HEK293 (cell line): ENCODE data around the gene TAS2R60.

Source experiments
- CTCF ChIA-PET: fragments of 350-600 bp; formaldehyde crosslinking; extraction: SDS; loops from one replicate; lab custom pipeline; 2021; ENCODE audit warnings: antibody characterized with exemption; lab: Yijun Ruan, JAX
- POLR2A ChIA-PET: fragments of 300-600 bp; formaldehyde crosslinking; extraction: SDS; loops from one replicate; lab custom pipeline; 2020; ENCODE audit warnings: antibody characterized with exemption, inconsistent platforms; lab: Yijun Ruan, JAX
- H3K27ac ChIP-seq: fragments of 200-500 bp; sonication (Bioruptor generic); 2 replicates; pipeline ENCODE4 v1.5.1; 2014; ENCODE audit warnings: low read depth, low read length, control low read depth, inconsistent platforms; ENCODE audit errors: extremely low read depth
- H3K36me3 ChIP-seq, 2 experiments: fragments of 200-500 bp in 1 of 2; sonication (Bioruptor generic) in 1 of 2; 1 replicate in 1 of 2; 2 replicates in 1 of 2; pipeline ENCODE4 v1.5.1; 2014 to 2017; ENCODE audit warnings: inconsistent platforms in 2 of 2, low read length in 2 of 2; ENCODE audit not compliant: control insufficient read depth in 2 of 2, insufficient read depth in 1 of 2
- H3K4me1 ChIP-seq: fragments of 200-500 bp; sonication (Bioruptor generic); 2 replicates; pipeline ENCODE4 v1.5.1; 2014; ENCODE audit warnings: mild to moderate bottlenecking, low read length, inconsistent platforms; ENCODE audit not compliant: control insufficient read depth, insufficient read depth
- H3K4me3 ChIP-seq: 2 replicates; pipeline ENCODE4 v1.5.1; 2011; ENCODE audit warnings: low read depth, mild to moderate bottlenecking, control low read depth, low read length, moderate library complexity
- H3K9me3 ChIP-seq: fragments of 200-500 bp; sonication (Bioruptor generic); 2 replicates; pipeline ENCODE4 v1.5.1; 2014; ENCODE audit warnings: low read depth, low read length, inconsistent platforms; ENCODE audit not compliant: control insufficient read depth, insufficient read depth
- SETDB1 ChIP-seq: IDR thresholded peaks from one replicate; pipeline ENCODE4 v1.6.1; 2017; ENCODE audit warnings: mild to moderate bottlenecking, low read length, moderate library complexity, mixed read lengths; ENCODE audit not compliant: insufficient read length
- ZFP3 ChIP-seq: fragments of 450-650 bp; formaldehyde crosslinking; IDR thresholded peaks from 2 replicates; pipeline ENCODE4 v1.5.1; 2016; ENCODE audit warnings: low read depth, missing biosample characterization, missing genetic modification characterization
- ZNF175 ChIP-seq: fragments of 450-650 bp; formaldehyde crosslinking; IDR thresholded peaks from 2 replicates; pipeline ENCODE4 v1.5.1; 2016; ENCODE audit warnings: missing biosample characterization, missing genetic modification characterization
- ZNF211 ChIP-seq: fragments of 450-650 bp; formaldehyde crosslinking; IDR thresholded peaks from 2 replicates; pipeline ENCODE4 v1.5.1; 2016; ENCODE audit warnings: low read depth, missing biosample characterization, missing genetic modification characterization
- ZNF239 ChIP-seq: fragments of 450-650 bp; formaldehyde crosslinking; IDR thresholded peaks from 2 replicates; pipeline ENCODE4 v1.5.1; 2016; ENCODE audit warnings: missing biosample characterization, missing genetic modification characterization
- ZNF302 ChIP-seq: fragments of 450-650 bp; formaldehyde crosslinking; IDR thresholded peaks from 2 replicates; pipeline ENCODE4 v1.5.1; 2016; ENCODE audit warnings: missing biosample characterization, missing genetic modification characterization, low read depth
- ZNF366 ChIP-seq: fragments of 450-650 bp; formaldehyde crosslinking; conservative IDR thresholded peaks from 2 replicates; pipeline ENCODE4 v1.5.1; 2016; ENCODE audit warnings: missing biosample characterization, missing genetic modification characterization
- ZNF521 ChIP-seq: fragments of 450-650 bp; formaldehyde crosslinking; IDR thresholded peaks from 2 replicates; pipeline ENCODE4 v1.5.1; 2017; ENCODE audit warnings: missing biosample characterization, mild to moderate bottlenecking, missing genetic modification characterization
- ZNF571 ChIP-seq: fragments of 450-650 bp; formaldehyde crosslinking; IDR thresholded peaks from 2 replicates; pipeline ENCODE4 v1.5.0; 2017; ENCODE audit warnings: missing biosample characterization, missing genetic modification characterization
- ZNF768 ChIP-seq: fragments of 450-650 bp; formaldehyde crosslinking; IDR thresholded peaks from 2 replicates; pipeline ENCODE4 v1.5.1; 2018; ENCODE audit warnings: missing biosample characterization, mild to moderate bottlenecking, missing genetic modification characterization
- ZNF792 ChIP-seq: fragments of 450-650 bp; formaldehyde crosslinking; IDR thresholded peaks from 2 replicates; pipeline ENCODE4 v1.5.1; 2016; ENCODE audit warnings: missing biosample characterization, missing genetic modification characterization
- TF ChIP-seq, protein P1 (sequence below): fragments of 450-650 bp; formaldehyde crosslinking; IDR thresholded peaks from 2 replicates; pipeline ENCODE4 v1.5.1; 2016; ENCODE audit warnings: missing biosample characterization, missing genetic modification characterization, low read depth
- TF ChIP-seq, protein P2 (sequence below): fragments of 450-650 bp; formaldehyde crosslinking; IDR thresholded peaks from 2 replicates; pipeline ENCODE4 v1.5.1; 2016; ENCODE audit warnings: missing biosample characterization, missing genetic modification characterization
- TF ChIP-seq, protein P3 (sequence below): fragments of 450-650 bp; formaldehyde crosslinking; optimal IDR thresholded peaks from 2 replicates; pipeline ENCODE3; 2016; ENCODE audit warnings: missing biosample characterization, mild to moderate bottlenecking, missing genetic modification characterization
- TF ChIP-seq, protein P4 (sequence below): fragments of 450-650 bp; formaldehyde crosslinking; IDR thresholded peaks from 2 replicates; pipeline ENCODE4 v1.5.1; 2016; ENCODE audit warnings: missing biosample characterization, missing genetic modification characterization, borderline replicate concordance
- TF ChIP-seq, protein P5 (sequence below): fragments of 450-650 bp; formaldehyde crosslinking; conservative IDR thresholded peaks from 2 replicates; pipeline ENCODE4 v1.5.1; 2016; ENCODE audit warnings: low read depth, missing biosample characterization, missing genetic modification characterization

Gene TAS2R60

DNA sequence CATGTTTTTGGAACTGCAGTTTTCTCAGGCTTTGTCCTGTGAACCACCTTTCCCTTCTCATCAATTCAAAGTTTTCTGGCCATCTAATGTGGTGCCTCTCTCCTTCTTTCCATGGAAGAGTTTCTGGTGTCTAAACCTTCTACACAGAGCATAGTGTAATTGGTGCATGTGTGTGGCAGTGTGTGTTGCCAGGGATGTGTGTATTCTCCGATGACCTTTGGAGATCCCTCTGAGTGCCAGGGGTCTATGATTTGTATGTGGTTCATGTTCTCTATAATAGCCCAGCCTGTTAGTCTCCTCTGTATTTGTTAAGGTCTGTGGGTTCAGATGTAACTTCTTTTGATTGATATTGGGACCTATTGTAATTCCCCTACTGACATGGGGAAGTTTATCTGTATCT is 1.5 kb downstream of the TAS2R60 start (continued):
- TF ChIP-seq, protein P1, sequence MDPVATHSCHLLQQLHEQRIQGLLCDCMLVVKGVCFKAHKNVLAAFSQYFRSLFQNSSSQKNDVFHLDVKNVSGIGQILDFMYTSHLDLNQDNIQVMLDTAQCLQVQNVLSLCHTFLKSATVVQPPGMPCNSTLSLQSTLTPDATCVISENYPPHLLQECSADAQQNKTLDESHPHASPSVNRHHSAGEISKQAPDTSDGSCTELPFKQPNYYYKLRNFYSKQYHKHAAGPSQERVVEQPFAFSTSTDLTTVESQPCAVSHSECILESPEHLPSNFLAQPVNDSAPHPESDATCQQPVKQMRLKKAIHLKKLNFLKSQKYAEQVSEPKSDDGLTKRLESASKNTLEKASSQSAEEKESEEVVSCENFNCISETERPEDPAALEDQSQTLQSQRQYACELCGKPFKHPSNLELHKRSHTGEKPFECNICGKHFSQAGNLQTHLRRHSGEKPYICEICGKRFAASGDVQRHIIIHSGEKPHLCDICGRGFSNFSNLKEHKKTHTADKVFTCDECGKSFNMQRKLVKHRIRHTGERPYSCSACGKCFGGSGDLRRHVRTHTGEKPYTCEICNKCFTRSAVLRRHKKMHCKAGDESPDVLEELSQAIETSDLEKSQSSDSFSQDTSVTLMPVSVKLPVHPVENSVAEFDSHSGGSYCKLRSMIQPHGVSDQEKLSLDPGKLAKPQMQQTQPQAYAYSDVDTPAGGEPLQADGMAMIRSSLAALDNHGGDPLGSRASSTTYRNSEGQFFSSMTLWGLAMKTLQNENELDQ (tag by site-specific recombination) = no peak
- TF ChIP-seq ZNF211 (tag by site-specific recombination) (no peak), ZNF239 (tag by site-specific recombination) (no peak), ZNF792 (tag by site-specific recombination) (no peak), ZNF366 (tag by site-specific recombination) (no peak)

DNA sequence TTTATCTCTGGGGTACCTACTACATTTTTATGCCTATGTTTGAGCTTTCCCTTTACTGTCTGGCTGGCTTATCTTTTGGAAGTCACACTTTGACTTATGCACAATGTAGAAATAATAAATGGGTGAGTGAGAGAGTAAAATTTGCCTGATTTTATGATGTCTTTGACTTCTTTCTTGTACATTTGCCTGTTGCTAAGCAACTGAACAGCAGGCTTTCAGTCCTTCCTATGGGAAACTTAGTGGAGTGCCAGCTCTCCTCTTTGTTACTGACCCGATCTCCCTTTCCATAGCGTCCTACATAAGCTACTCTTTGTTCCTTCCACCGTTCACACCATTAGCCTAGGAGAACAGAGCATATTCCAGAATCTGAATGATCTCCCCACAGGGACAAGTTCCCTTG is 4.2 kb downstream of the TAS2R60 start:
- H3K4me1 ChIP-seq = no peaks in the 10 kb centered on the region
- no peaks in the 10 kb centered on the region for H3K36me3 ChIP-seq
- ChIA-PET POLR2A (no interaction called here), CTCF (interaction anchor here (0.6 to 1.3 kb wide), 2 partner anchors 13 to 204 kb away, joined by 3 read pairs; no protein-coding TSS in a partner anchor)
- H3K9me3 ChIP-seq = no peaks in the 10 kb centered on the region
- no peak overlapping the region for H3K27ac ChIP-seq
- H3K4me3 ChIP-seq = no peak overlapping the region
- TF ChIP-seq ZNF571 (tag by site-specific recombination) = no peak
- TF ChIP-seq, protein P2, sequence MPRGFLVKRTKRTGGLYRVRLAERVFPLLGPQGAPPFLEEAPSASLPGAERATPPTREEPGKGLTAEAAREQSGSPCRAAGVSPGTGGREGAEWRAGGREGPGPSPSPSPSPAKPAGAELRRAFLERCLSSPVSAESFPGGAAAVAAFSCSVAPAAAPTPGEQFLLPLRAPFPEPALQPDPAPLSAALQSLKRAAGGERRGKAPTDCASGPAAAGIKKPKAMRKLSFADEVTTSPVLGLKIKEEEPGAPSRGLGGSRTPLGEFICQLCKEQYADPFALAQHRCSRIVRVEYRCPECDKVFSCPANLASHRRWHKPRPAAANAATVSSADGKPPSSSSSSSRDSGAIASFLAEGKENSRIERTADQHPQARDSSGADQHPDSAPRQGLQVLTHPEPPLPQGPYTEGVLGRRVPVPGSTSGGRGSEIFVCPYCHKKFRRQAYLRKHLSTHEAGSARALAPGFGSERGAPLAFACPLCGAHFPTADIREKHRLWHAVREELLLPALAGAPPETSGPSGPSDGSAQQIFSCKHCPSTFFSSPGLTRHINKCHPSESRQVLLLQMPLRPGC (tag by site-specific recombination) = no peak
- TF ChIP-seq, protein P3, sequence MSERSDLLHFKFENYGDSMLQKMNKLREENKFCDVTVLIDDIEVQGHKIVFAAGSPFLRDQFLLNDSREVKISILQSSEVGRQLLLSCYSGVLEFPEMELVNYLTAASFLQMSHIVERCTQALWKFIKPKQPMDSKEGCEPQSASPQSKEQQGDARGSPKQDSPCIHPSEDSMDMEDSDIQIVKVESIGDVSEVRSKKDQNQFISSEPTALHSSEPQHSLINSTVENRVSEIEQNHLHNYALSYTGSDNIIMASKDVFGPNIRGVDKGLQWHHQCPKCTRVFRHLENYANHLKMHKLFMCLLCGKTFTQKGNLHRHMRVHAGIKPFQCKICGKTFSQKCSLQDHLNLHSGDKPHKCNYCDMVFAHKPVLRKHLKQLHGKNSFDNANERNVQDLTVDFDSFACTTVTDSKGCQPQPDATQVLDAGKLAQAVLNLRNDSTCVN = no peak
- TF ChIP-seq ZNF521 (tag by site-specific recombination) = no peak
- TF ChIP-seq, protein P4, sequence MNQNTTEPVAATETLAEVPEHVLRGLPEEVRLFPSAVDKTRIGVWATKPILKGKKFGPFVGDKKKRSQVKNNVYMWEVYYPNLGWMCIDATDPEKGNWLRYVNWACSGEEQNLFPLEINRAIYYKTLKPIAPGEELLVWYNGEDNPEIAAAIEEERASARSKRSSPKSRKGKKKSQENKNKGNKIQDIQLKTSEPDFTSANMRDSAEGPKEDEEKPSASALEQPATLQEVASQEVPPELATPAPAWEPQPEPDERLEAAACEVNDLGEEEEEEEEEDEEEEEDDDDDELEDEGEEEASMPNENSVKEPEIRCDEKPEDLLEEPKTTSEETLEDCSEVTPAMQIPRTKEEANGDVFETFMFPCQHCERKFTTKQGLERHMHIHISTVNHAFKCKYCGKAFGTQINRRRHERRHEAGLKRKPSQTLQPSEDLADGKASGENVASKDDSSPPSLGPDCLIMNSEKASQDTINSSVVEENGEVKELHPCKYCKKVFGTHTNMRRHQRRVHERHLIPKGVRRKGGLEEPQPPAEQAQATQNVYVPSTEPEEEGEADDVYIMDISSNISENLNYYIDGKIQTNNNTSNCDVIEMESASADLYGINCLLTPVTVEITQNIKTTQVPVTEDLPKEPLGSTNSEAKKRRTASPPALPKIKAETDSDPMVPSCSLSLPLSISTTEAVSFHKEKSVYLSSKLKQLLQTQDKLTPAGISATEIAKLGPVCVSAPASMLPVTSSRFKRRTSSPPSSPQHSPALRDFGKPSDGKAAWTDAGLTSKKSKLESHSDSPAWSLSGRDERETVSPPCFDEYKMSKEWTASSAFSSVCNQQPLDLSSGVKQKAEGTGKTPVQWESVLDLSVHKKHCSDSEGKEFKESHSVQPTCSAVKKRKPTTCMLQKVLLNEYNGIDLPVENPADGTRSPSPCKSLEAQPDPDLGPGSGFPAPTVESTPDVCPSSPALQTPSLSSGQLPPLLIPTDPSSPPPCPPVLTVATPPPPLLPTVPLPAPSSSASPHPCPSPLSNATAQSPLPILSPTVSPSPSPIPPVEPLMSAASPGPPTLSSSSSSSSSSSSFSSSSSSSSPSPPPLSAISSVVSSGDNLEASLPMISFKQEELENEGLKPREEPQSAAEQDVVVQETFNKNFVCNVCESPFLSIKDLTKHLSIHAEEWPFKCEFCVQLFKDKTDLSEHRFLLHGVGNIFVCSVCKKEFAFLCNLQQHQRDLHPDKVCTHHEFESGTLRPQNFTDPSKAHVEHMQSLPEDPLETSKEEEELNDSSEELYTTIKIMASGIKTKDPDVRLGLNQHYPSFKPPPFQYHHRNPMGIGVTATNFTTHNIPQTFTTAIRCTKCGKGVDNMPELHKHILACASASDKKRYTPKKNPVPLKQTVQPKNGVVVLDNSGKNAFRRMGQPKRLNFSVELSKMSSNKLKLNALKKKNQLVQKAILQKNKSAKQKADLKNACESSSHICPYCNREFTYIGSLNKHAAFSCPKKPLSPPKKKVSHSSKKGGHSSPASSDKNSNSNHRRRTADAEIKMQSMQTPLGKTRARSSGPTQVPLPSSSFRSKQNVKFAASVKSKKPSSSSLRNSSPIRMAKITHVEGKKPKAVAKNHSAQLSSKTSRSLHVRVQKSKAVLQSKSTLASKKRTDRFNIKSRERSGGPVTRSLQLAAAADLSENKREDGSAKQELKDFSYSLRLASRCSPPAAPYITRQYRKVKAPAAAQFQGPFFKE = no peak
- no peak for TF ChIP-seq ZNF302
- no peak for TF ChIP-seq ZNF175 (tag by site-specific recombination)
- TF ChIP-seq SETDB1 = no peak
- TF ChIP-seq ZFP3 (tag by site-specific recombination) = no peak
- no peak for TF ChIP-seq ZNF768 (tag by site-specific recombination)
- TF ChIP-seq, protein P5, sequence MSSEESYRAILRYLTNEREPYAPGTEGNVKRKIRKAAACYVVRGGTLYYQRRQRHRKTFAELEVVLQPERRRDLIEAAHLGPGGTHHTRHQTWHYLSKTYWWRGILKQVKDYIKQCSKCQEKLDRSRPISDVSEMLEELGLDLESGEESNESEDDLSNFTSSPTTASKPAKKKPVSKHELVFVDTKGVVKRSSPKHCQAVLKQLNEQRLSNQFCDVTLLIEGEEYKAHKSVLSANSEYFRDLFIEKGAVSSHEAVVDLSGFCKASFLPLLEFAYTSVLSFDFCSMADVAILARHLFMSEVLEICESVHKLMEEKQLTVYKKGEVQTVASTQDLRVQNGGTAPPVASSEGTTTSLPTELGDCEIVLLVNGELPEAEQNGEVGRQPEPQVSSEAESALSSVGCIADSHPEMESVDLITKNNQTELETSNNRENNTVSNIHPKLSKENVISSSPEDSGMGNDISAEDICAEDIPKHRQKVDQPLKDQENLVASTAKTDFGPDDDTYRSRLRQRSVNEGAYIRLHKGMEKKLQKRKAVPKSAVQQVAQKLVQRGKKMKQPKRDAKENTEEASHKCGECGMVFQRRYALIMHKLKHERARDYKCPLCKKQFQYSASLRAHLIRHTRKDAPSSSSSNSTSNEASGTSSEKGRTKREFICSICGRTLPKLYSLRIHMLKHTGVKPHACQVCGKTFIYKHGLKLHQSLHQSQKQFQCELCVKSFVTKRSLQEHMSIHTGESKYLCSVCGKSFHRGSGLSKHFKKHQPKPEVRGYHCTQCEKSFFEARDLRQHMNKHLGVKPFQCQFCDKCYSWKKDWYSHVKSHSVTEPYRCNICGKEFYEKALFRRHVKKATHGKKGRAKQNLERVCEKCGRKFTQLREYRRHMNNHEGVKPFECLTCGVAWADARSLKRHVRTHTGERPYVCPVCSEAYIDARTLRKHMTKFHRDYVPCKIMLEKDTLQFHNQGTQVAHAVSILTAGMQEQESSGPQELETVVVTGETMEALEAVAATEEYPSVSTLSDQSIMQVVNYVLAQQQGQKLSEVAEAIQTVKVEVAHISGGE (tag by site-specific recombination) = no peak
